NCI-H345 treated with DMSO at 0.1 percent for 48 hours (cell line): ENCODE measurements around the gene RAB6B.

Experiments
- DNase-seq: peaks from one replicate; lab custom pipeline; 2025; ENCODE audit not compliant: unreplicated experiment; lab: John Stamatoyannopoulos, UW

The RAB6B gene

GRCh38 chr3:133775835-133776234 lies 119.8 kb downstream of the RAB6B start:
- no peak for DNase-seq

GRCh38 chr3:133775309-133775708 lies 120.4 kb downstream of the RAB6B start:
- DNase-seq, result no peak
